CD4-positive, alpha-beta memory T cell (primary cell): Measurements from ENCODE around the gene NETO2. TPM values are rescaled to one million over a fixed set of nuclear protein-coding genes. Genes with fewer than 3 reads are reported as not detected.
"Not testable (repeated sequence)": the region's sequence is repeated elsewhere in the genome, so short reads cannot be mapped to it uniquely, and the experiment has no call there.

Experiments used
- CTCF ChIA-PET: fragments of 350-600 bp; sonication (Branson Sonifier 250); formaldehyde crosslinking; loops from one replicate; lab custom pipeline; 2021; ENCODE audit warnings: inconsistent platforms; ENCODE audit not compliant: partially characterized antibody; lab: Charles Lee
- POLR2A ChIA-PET: fragments of 350-600 bp; sonication (Branson Sonifier 250); formaldehyde crosslinking; loops from one replicate; lab custom pipeline; 2021; ENCODE audit not compliant: partially characterized antibody; lab: Charles Lee
- DNase-seq, 5 donors: peaks; one replicate each; pipeline versions ENCODE4 v3.0.0 to v3.0.0-alpha.2; 2020 to 2022; ENCODE audit warnings: mixed read lengths in 1 of 5
- H3K27ac ChIP-seq: one replicate; pipeline ENCODE4 v1.7.0; 2013; ENCODE audit warnings: low read depth, low read length
- H3K27me3 ChIP-seq: 2 replicates; pipeline ENCODE4 v1.7.0; 2013; ENCODE audit warnings: mild to moderate bottlenecking, low read length, moderate library complexity; ENCODE audit not compliant: insufficient read depth
- H3K36me3 ChIP-seq: 2 replicates; pipeline ENCODE4 v1.7.0; 2013; ENCODE audit warnings: mild to moderate bottlenecking, low read length, moderate library complexity; ENCODE audit not compliant: insufficient read depth
- H3K4me1 ChIP-seq: 2 replicates; pipeline ENCODE4 v1.7.0; 2013; ENCODE audit warnings: mild to moderate bottlenecking, low read length, moderate library complexity; ENCODE audit not compliant: insufficient read depth
- H3K4me3 ChIP-seq, 2 donors: one replicate each; pipeline ENCODE4 v1.7.0; 2013; ENCODE audit warnings: low read length in 2 of 2, mild to moderate bottlenecking in 1 of 2
- H3K9me3 ChIP-seq, 2 donors: one replicate each; pipeline ENCODE4 v1.7.0; 2013; ENCODE audit warnings: low read length in 2 of 2, control low read depth in 1 of 2; ENCODE audit not compliant: control insufficient read depth in 1 of 2
- H3K27ac Mint-ChIP-seq, 7 donors: one replicate each; pipeline ENCODE4 v1.8.0; 2020 to 2021; ENCODE audit warnings: mixed read lengths in 7 of 7, mild to moderate bottlenecking in 6 of 7, inconsistent platforms in 3 of 7, moderate library complexity in 3 of 7
- H3K27me3 Mint-ChIP-seq, 2 donors: one replicate each; pipeline ENCODE4 v1.8.0; 2020 to 2021; ENCODE audit warnings: mixed read lengths in 2 of 2
- H3K36me3 Mint-ChIP-seq, 2 donors: one replicate each; pipeline ENCODE4 v1.8.0; 2020 to 2021; ENCODE audit warnings: mixed read lengths in 2 of 2, inconsistent platforms in 1 of 2, mild to moderate bottlenecking in 1 of 2
- H3K4me1 Mint-ChIP-seq, 4 donors: one replicate each; pipeline ENCODE4 v1.8.0; 2020 to 2021; ENCODE audit warnings: mixed read lengths in 4 of 4, mild to moderate bottlenecking in 1 of 4
- H3K4me3 Mint-ChIP-seq, 8 donors: one replicate each; pipeline ENCODE4 v1.8.0; 2020 to 2021; ENCODE audit warnings: mixed read lengths in 8 of 8, mild to moderate bottlenecking in 7 of 8, moderate library complexity in 6 of 8, inconsistent platforms in 3 of 8
- H3K9me3 Mint-ChIP-seq, 8 donors: one replicate each; pipeline ENCODE4 v1.8.0; 2020 to 2021; ENCODE audit warnings: mixed read lengths in 8 of 8, mild to moderate bottlenecking in 5 of 8, inconsistent platforms in 3 of 8, moderate library complexity in 1 of 8
- intact Hi-C: fragments of 100-400 bp; cut with micrococcal nuclease; formaldehyde crosslinking; loops from one replicate; pipeline ENCODE4 v1.15.1; 2023
- polyA plus RNA-seq, 2 donors: library from polyadenylated mRNA; unstranded; fragments of 300-500 nt; fragmentation: Illumina TruSeq; gene quantifications; one replicate each; pipeline ENCODE4 v1.2.3, GENCODE V29; 2021
- total RNA-seq, 2 experiments: library from RNA; stranded (reverse); gene quantifications; one replicate each; pipeline ENCODE4 v1.2.3, GENCODE V29; 2021

NETO2 gene
- total and polyA plus RNA-seq, 4 experiments from 2014 or later: 3.0 to 5.1 (median 4.1) TPM

DNA sequence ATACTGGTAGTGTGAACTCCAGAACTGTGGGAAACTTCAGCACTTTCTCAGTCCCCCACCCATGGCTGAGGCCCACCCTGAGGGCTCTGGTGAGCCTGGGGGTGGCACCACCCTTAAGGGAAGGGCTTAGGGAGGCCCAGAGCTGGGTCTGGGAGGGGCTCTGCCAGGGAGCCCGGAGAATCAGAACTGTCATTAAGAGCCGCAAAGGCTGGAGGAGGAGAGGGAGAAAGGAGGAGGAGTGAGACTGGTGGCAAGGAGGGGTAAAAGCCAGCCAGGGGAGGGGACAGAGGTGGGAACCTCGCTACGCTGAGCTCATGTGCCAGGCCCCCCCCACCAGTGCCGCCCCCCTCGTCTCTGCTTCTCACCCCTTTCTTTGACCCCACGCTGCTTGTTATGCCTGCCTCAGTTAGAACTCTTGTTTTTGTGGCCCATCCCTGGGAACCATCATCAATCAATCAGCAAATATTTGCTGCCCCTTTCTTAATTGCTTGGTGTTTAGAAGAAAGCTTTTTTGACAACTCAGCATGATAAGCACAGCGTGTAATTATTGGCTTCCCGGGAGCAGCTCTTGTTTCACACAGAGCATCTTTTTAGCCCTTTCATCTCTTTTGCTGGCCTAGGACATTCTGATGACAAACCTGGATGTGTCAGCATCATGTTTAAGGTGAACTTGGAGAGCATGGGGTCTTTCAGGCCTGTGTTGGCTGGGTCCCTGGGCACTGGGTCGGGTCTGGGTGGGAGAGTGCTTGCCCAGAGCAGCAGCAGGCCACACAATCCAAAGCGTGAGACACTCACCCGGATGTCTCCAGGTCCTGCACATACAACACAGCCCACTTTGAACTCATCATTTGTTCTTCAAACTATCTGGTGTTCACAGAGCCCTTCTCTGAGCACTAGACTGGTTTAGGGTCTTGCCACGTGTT lies 77.7 kb downstream of the NETO2 start:
- Histone ChIP-seq H3K27ac (no peak overlapping the region), H3K4me3 (no peak overlapping the region), H3K9me3 (no peaks in the 10 kb centered on the region), H3K36me3 (no peaks in the 10 kb centered on the region), H3K4me1 (no peaks in the 10 kb centered on the region), H3K27me3 (no peaks in the 10 kb centered on the region)
- no peaks in the 10 kb centered on the region for H3K36me3 Mint-ChIP-seq
- ChIA-PET CTCF (no interaction called here), POLR2A (no interaction called here)
- intact Hi-C loops: no loop called here
- no peak for DNase-seq
- H3K27ac Mint-ChIP-seq: no peak overlapping the region
- peaks cover 0 to 4% (median under 1%) of the 10 kb centered on the region in 8 donors for H3K9me3 Mint-ChIP-seq
- H3K4me1 Mint-ChIP-seq: peaks cover 0 to 7% (median 4%) of the 10 kb centered on the region in 4 donors
- no peaks in the 10 kb centered on the region for H3K27me3 Mint-ChIP-seq
- no peak overlapping the region for H3K4me3 Mint-ChIP-seq

DNA sequence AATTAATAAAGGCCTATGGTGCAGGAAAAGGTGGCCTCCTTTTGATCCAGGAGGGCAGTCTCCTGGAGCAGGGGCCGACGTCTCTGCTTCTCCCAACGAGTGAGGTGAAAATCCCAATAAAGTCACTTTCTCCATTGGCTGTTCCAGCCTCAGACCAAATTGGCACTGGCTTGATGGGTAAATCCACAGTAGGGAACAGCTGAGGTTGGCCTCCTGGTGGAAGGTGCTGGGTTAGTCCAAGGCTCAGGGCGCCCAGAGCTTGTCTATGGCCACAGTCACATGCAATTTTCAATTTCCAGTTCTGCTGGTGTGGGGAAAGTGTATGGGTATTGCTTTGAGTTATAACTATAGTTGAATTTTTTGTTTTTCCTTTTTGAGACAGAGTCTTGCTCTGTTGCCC lies 79.0 kb downstream of the NETO2 start:
- no peaks in the 10 kb centered on the region for H3K36me3 ChIP-seq
- H3K4me3 ChIP-seq: no peak overlapping the region
- intact Hi-C loops: no loop called here
- no peaks in the 10 kb centered on the region for H3K4me1 ChIP-seq
- POLR2A ChIA-PET: no interaction called here
- no peak for DNase-seq
- H3K9me3 Mint-ChIP-seq: peaks cover 0 to 4% (median 0%) of the 10 kb centered on the region in 8 donors
- H3K4me1 Mint-ChIP-seq: peaks cover 0 to 7% (median 4%) of the 10 kb centered on the region in 4 donors
- no peaks in the 10 kb centered on the region for H3K36me3 Mint-ChIP-seq
- H3K27me3 ChIP-seq: no peaks in the 10 kb centered on the region
- H3K27me3 Mint-ChIP-seq: no peaks in the 10 kb centered on the region
- H3K27ac ChIP-seq: no peak overlapping the region
- H3K9me3 ChIP-seq: no peaks in the 10 kb centered on the region
- H3K27ac Mint-ChIP-seq: no peak overlapping the region
- CTCF ChIA-PET: no interaction called here
- H3K4me3 Mint-ChIP-seq: no peak overlapping the region

DNA sequence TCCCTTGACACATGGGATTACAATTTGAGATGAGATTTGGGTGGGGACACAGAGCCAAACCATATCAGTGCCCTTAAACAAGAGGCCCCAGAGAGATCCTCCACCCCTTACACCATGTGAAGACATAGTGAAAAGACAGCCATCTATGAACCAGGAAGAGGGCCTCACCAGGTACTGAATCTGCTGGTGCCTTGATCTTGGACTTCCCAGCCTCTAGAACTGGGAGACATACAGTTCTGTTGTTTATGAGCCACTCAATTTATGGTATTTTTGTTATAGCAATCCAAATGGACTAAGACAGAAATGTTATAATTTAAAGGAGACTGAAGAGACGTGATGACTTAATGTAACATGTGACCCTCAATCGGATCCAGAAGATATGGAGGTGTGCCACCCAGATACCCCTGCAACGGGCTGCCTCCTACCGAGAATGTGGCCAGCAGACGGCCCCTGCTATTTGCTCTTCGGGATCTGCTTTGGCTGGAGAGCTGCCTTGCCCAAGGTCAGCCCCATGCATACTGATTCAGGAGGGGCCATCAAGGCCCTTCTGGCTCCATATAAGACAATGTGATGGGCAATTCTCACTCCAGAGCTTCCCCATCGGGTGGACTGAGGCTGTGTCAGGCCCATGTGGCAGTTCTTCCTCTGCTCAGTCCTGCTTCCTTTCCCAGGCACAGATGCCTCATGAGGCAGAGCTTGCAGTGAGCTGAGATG lies 80.6 kb downstream of the NETO2 start:
- no peaks in the 10 kb centered on the region for H3K36me3 Mint-ChIP-seq
- H3K9me3 ChIP-seq: no peaks in the 10 kb centered on the region
- H3K4me3 Mint-ChIP-seq: no peak overlapping the region
- H3K9me3 Mint-ChIP-seq: peaks cover 0 to 4% (median 0%) of the 10 kb centered on the region in 8 donors
- DNase-seq: no peak
- no peaks in the 10 kb centered on the region for H3K36me3 ChIP-seq
- no peak overlapping the region for H3K27ac Mint-ChIP-seq
- CTCF ChIA-PET: no interaction called here
- POLR2A ChIA-PET: no interaction called here
- H3K27me3 ChIP-seq: no peaks in the 10 kb centered on the region
- H3K4me3 ChIP-seq: no peak overlapping the region
- H3K4me1 ChIP-seq: no peaks in the 10 kb centered on the region
- H3K27ac ChIP-seq: no peak overlapping the region
- intact Hi-C loops: no loop called here
- H3K4me1 Mint-ChIP-seq: no peaks in the 10 kb centered on the region
- no peaks in the 10 kb centered on the region for H3K27me3 Mint-ChIP-seq

DNA sequence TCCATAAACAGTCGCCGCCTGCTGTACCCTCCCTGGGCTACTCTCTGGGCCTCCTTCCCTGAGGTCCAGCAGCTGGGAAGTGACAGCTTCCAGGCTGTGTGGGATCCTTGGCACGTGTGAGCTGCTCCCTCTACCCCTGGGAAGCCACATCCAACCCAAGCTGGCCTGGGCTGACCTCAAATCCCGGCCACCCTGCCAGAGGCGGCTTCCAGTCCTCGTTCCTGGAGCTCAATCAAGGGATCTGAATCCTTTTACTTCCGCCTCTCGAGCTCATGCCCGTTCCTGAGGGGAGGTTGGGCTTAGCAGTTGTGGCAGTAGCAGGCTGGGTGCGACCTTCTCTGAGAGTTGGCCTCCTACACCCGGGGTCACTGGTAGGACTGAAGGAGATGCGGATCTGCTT lies 82.5 kb downstream of the NETO2 start:
- POLR2A ChIA-PET: interaction anchor here (0.6 kb wide), 1 partner anchor 1139 kb away, joined by 3 read pairs; no protein-coding TSS in a partner anchor
- Mint-ChIP-seq H3K4me1 (no peaks in the 10 kb centered on the region), H3K4me3 (no peak overlapping the region), H3K27ac (no peak overlapping the region), H3K9me3 (peaks cover 0 to 4% (median 0%) of the 10 kb centered on the region in 8 donors), H3K27me3 (peaks cover 0 to 2% of the 10 kb centered on the region in 2 donors), H3K36me3 (no peaks in the 10 kb centered on the region)
- Histone ChIP-seq H3K27me3 (no peaks in the 10 kb centered on the region), H3K27ac (no peak overlapping the region), H3K4me3 (no peak overlapping the region), H3K9me3 (no peaks in the 10 kb centered on the region), H3K4me1 (no peaks in the 10 kb centered on the region), H3K36me3 (no peaks in the 10 kb centered on the region)
- intact Hi-C loops: no loop called here
- no peak for DNase-seq
- CTCF ChIA-PET: no interaction called here

DNA sequence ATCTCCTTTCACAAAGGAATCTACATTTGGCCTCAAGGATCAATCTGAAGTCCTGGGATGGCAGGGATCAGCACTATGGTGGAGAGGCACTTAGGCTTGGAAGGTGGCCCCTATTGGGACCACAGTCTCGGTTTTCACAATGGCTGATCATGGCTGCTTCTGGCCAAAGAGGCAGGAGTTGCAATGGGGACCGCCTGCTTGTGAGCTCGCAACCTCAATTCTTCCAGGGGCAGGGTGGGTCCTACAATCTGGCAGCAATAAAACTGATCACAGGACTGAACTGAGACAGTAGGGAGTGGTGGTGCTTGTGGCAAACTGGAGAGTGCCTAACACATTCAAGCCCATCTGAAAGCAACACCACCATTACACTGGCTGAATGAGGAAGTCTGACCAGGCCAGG lies 83.1 kb downstream of the NETO2 start:
- CTCF ChIA-PET: no interaction called here

DNA sequence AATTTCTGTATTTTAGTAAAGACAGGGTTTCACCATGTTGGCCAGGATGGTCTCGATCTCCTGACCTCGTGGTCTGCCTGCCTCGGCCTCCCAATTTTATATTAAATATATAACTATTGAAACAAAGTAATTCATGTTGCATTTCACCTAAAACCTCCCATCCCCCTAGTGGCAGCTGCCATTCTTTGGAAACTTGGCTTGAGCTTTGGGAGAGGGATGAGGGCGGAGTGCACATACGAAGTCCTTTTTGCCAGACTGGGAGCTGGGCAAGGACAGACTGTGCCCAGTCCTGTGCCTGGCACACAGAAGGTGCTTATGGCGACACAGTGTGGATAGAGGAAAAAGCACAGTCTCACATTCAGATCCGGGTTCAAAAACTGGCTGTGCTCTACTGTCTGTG lies 83.8 kb downstream of the NETO2 start:
- DNase-seq: no peak
- Mint-ChIP-seq H3K4me3 (no peak overlapping the region), H3K9me3 (peaks cover 0 to 4% (median 0%) of the 10 kb centered on the region in 8 donors), H3K4me1 (no peaks in the 10 kb centered on the region), H3K36me3 (no peaks in the 10 kb centered on the region), H3K27me3 (peaks cover 0 to 2% of the 10 kb centered on the region in 2 donors), H3K27ac (no peak overlapping the region)
- Histone ChIP-seq H3K27me3 (no peaks in the 10 kb centered on the region), H3K4me3 (no peak overlapping the region), H3K4me1 (no peaks in the 10 kb centered on the region), H3K27ac (no peak overlapping the region), H3K36me3 (no peaks in the 10 kb centered on the region), H3K9me3 (no peaks in the 10 kb centered on the region)
- intact Hi-C loops: no loop called here
- POLR2A ChIA-PET: no interaction called here
- CTCF ChIA-PET: no interaction called here

More for the DNA sequence above, 83.1 kb downstream of the NETO2 start:
- Histone ChIP-seq H3K4me3 (no peak overlapping the region), H3K27ac (no peak overlapping the region), H3K27me3 (no peaks in the 10 kb centered on the region), H3K36me3 (no peaks in the 10 kb centered on the region), H3K4me1 (no peaks in the 10 kb centered on the region), H3K9me3 (no peaks in the 10 kb centered on the region)
- Mint-ChIP-seq H3K4me3 (no peak overlapping the region), H3K27me3 (peaks cover 0 to 2% of the 10 kb centered on the region in 2 donors), H3K4me1 (no peaks in the 10 kb centered on the region), H3K9me3 (peaks cover 0 to 4% (median 0%) of the 10 kb centered on the region in 8 donors), H3K36me3 (no peaks in the 10 kb centered on the region), H3K27ac (no peak overlapping the region)
- DNase-seq: no peak
- intact Hi-C loops: no loop called here
- POLR2A ChIA-PET: no interaction called here

DNA sequence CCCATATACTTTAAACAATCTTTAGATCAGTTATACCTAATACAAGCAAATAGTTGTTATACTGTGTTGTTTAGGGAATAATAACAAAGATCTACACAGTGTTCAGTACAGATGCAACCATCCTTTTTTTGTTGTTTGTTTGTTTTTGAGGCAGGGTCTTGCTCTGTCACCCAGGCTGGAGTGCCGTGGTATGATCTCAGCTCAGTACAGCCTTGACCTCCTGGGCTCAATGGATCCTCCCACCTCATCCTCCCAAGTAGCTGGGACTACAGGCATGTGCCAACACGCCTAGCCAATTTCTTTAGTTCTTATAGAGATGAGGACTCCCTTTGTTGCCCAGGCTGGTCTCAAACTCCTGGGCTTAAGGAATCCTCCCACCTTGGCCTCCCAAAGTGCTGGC lies 84.6 kb downstream of the NETO2 start:
- not testable (repeated sequence) for H3K4me3 Mint-ChIP-seq

More for the DNA sequence above, 84.6 kb downstream of the NETO2 start:
- CTCF ChIA-PET, DNase-seq, H3K27me3 ChIP-seq, H3K9me3 ChIP-seq, H3K36me3 ChIP-seq, H3K4me3 ChIP-seq, POLR2A ChIA-PET, H3K4me1 Mint-ChIP-seq, H3K9me3 Mint-ChIP-seq, H3K4me1 ChIP-seq, H3K27ac ChIP-seq, H3K27ac Mint-ChIP-seq, H3K36me3 Mint-ChIP-seq, intact Hi-C loops, H3K27me3 Mint-ChIP-seq: not testable (repeated sequence)
